Right lobe of liver (tissue), 4 donors: ENCODE results near the gene SPPL3.

Source experiments
- CTCF ChIP-seq, 4 donors: fragments of 200-600 bp in 3 of 4; fragments of 450-650 bp in 1 of 4; IDR thresholded peaks; one replicate each; pipeline versions ENCODE4 v1.5.1 to v1.8.0; 2016 to 2022; ENCODE audit warnings: antibody characterized with exemption in 4 of 4, mild to moderate bottlenecking in 2 of 4
- POLR2A ChIP-seq: fragments of 450-650 bp; IDR thresholded peaks from one replicate; pipeline ENCODE4 v1.6.1; 2017; ENCODE audit warnings: antibody characterized with exemption, mild to moderate bottlenecking
- donor health status: DM: no; HTN: no; CAD: no.
- donor health status: DM: no; HTN: no; CAD: no.
- donor health status: DM: no; HTN: yes; CAD: no.

GRCh38 chr12:120903412-120904196 lies 554 bp downstream of the SPPL3 start:
- TF ChIP-seq CTCF (IDR thresholded peaks at IDR 0.05): no peak
- peak; percentile 39 for TF ChIP-seq POLR2A
